Activated CD4-positive, CD25-positive, alpha-beta regulatory T cell treated with anti-CD3 and anti-CD28 coated beads, Interleukin-2, amount 50 U/mL, for 72 hours (primary cell): ENCODE measurements around the gene P4HTM.
A peak's percentile ranks its signal among the peaks of the same experiment; 100 is the strongest.

Experiments
- DNase-seq: peaks from one replicate; pipeline ENCODE4 v3.0.0; 2021

Gene P4HTM

DNA sequence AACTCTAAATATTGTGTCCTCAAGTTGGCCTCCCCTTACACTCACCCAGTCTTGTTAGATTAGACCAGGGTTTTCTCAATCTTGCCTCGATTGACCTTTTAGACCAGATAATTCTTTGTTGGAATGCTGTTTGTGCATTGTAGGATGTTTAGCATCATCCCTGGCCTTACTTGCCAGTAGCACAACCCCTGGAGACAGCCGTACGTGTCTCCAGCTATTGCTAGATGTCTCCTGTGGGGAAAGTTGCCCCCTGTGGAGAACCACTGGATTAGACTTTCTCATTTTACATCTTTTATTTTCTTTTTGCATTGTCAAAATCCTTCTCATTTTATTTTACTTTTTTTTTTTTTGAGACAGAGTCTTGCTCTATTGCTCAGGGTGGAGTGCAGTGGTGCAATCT is 19.4 kb downstream of the P4HTM start:
- no peak for DNase-seq

DNA sequence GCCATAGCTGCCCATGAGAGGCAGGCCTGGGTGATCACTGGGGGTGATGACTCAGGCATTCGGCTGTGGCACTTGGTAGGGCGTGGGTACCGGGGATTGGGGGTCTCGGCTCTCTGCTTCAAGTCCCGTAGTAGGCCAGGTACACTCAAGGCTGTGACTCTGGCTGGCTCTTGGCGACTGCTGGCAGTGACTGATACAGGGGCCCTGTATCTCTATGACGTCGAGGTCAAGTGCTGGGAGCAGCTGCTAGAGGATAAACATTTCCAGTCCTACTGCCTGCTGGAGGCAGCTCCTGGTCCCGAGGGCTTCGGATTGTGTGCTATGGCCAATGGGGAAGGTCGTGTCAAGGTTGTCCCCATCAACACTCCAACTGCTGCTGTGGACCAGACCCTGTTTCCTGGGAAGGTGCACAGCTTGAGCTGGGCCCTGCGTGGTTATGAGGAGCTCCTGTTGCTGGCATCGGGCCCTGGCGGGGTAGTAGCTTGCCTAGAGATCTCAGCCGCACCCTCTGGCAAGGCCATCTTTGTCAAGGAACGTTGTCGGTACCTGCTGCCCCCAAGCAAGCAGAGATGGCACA is 22.5 kb downstream of the P4HTM start:
- no peak for DNase-seq

DNA sequence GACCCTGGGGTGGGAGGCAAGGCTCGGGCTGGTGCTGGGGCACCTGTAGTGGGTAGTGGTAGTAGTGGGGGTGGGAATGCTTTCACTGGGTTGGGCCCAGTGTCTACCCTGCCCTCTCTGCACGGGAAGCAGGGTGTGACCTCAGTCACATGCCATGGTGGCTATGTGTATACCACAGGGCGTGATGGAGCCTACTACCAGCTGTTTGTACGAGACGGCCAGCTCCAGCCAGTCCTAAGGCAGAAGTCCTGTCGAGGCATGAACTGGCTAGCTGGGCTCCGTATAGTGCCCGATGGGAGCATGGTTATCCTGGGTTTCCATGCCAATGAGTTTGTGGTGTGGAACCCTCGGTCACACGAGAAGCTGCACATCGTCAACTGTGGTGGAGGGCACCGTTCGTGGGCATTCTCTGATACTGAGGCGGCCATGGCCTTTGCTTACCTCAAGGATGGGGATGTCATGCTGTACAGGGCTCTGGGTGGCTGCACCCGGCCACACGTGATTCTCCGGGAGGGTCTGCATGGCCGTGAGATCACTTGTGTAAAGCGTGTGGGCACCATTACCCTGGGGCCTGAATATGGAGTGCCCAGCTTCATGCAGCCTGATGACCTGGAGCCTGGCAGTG is 23.2 kb downstream of the P4HTM start:
- no peak for DNase-seq

DNA sequence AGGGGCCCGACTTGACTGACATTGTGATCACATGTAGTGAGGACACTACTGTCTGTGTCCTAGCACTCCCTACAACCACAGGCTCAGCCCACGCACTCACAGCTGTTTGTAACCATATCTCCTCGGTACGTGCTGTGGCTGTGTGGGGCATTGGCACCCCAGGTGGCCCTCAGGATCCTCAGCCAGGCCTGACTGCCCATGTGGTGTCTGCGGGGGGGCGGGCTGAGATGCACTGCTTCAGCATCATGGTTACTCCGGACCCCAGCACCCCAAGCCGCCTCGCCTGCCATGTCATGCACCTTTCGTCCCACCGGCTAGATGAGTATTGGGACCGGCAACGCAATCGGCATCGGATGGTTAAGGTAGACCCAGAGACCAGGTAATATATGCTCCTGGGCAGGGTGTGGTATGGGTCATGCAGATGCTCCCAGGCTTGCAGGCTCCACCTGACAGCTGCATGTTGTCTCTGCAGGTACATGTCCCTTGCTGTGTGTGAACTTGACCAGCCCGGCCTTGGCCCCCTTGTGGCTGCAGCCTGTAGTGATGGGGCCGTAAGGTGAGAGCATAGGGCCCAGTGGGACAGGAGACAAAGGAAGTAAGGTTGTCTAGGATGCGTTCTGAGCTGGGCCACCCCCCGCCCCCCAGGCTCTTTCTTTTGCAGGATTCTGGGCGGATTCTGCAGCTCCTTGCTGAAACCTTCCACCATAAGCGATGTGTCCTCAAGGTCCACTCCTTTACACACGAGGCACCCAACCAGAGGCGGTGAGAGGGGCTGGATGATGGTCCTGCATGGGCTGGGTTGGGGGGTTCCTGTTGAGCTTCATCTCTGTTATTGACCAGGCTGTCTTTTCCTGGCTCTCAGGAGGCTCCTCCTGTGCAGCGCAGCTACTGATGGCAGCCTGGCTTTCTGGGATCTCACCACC is 24.0 kb downstream of the P4HTM start:
- peak; percentile 47 for DNase-seq

- DNase-seq, result no peak
These were observed 25.0 kb downstream of the P4HTM start for GRCh38 chr3:49015072-49015471.

GRCh38 chr3:49015765-49016164 is 25.7 kb downstream of the P4HTM start:
- no peak for DNase-seq

GRCh38 chr3:49016414-49017228 is 26.6 kb downstream of the P4HTM start:
- DNase-seq, result no peak

GRCh38 chr3:49017229-49017970 is 27.4 kb downstream of the P4HTM start:
- no peak for DNase-seq

DNA sequence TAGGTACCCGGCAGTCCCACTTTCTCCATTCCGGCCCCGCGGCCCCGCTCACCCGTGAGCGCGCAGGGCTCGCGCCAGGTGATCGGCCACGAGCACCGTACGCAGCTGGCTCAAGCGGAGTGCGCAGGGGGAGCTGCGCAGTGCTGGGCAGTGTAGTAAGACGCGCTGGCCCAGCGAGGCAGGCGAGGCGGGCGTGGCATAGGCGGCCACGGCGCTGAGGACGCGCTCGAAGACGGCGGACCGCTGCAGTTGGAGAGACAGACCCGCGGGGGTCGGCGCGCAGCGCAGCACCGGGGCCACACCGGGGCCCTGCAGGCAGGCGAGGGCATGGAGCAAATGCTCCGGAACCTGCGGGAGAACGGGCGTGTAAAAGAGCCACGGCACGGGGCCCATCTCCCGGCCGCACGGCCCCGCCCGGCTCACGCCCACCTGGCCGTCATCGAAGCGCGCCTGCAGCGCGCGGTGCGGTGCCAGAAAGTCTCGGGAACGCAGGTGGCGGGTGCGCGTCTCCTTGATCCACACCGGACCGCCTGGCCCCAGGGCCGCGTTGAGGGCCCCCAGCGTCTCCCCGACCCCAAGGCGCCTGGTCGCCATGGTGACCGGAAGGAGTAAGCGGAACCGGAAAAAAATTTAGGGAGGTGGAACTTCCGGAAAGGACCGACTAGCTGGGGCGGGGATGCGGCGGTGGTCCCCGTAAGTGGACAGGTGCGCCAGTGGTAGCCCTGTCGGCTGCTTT is 28.1 kb downstream of the P4HTM start, which contains the start of gene DALRD3:
Gene DALRD3, minus strand, starts transcription at position 610 of the 736 bp plus-strand sequence. Its CDS starts 16 bp downstream, at position 594.
- peak; percentile 61 for DNase-seq

- DNase-seq, result no peak
These were observed 28.6 kb downstream of the P4HTM start for GRCh38 chr3:49018707-49019006.

GRCh38 chr3:49019941-49020329 is 29.9 kb downstream of the P4HTM start:
- DNase-seq, result no peak

DNA sequence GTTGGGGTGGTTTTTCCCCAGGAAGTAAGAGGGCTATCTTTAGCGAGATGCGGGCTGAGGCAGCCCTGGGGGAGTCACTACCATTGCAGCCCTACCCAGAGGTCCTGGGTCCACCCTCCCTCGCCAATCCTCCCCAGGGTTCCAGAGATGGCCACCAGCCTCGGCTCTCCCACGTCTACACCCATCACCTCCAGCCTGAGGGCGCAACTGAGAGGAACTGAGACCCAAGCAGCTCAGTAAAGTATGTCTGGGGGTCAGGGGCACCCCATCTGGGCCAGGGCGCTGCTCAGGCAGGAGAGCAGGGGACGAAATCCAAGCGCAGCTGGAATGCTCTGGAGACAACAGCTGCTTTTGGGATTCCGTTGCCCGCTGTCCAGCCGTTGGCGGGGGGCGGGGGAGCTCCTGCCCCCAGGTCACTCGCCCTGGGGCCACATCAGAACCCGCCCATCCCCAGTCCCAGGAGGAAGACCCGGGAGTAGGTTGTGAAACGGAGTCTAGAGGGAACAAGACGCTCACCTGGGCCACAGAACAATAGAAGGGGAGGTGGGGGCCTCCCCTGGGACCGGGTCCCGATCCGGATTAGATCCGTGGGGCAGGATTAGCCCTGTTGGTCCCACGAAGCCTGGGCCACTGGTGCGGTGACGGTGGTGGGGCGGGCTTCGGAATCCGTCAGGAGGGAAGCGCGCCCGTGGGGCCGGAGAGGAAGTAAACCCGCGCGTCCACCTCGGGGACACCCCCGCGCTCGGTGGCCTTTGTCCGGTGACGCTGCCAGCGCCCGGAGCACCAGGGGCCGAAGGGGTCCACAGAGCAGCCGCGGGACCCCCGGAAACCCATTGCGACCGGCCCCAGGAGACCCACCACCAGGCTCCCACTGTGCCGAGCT is 30.5 kb downstream of the P4HTM start:
- DNase-seq, result peak; percentile 62

DNA sequence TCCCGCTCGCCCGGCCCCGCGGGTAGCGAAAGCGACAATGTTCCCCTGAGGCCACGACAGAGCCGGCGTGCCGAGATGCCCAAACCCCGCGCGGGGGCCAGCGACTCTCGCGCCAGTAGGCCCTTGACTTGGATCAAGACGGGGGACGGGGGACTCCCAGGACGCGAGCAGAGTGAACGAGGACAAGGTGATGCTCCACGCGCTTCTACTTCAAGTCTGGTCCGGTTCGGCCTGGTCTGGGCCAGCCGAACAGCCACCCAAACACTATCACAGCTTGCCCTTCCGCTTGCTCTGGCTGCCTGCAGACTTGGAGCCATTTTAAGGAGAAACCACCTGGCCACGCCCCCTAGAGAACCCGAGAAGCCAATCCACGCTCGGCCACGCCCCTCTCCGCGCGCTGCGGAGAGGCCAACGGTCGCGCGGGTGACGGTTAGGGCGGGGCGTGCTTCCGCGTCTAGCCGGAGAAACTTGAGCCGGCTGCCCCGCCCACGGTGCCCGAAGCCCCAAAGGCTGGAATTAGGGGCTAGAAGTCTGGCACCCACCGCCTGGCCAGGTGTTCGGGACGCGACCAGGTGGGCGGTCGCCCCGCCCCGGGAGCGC is 31.3 kb downstream of the P4HTM start:
- peak; percentile 98 for DNase-seq

GRCh38 chr3:49021813-49022687 is 32.0 kb downstream of the P4HTM start, which contains the start of gene NDUFAF3:
Gene NDUFAF3, plus strand, starts transcription at chr3:49022121. Its CDS starts 24 bp downstream, at chr3:49022145.
- DNase-seq, result peak; percentile 95

GRCh38 chr3:49022688-49023171 is 32.7 kb downstream of the P4HTM start:
- no peak for DNase-seq

GRCh38 chr3:49023775-49024174 is 33.7 kb downstream of the P4HTM start:
- no peak for DNase-seq

- no peak for DNase-seq
These were observed 34.4 kb downstream of the P4HTM start for GRCh38 chr3:49024449-49024848.

DNA sequence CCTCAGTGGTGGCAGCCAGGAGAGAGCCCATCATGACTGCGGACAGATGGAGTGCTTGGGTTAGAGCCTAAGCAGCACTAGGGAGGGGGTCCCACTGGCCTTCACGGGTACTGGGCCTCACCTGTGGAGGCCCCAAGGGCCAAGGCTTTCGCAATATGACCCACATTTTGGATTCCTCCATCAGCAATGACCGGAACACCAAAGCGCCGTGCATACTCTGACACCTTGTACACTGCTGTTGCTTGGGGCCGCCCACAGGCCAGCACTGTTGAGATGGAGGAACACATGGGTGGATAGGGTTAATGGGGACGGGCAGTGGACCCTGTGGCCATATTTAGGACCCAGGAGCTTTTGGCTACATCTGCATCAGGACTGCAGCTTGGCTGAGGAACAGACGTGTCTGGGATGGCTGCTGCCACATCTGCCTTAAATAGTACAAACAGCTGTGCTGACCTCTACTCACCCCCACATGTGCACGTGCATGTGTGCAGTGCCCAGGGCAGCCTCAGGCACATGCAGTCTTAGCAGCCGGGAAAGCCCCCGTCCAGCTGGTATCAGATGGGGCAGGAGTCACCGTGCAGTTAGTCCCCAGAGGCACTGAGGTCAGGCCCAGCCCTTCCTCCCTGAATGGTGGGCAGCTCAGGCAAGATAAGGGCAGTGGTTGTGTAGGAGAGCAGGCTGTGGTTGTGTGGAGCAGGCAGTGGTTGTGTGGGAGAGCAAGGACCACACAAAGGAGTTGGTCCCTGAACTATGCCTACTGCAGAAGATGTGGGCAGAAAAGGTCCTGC is 35.2 kb downstream of the P4HTM start:
- no peak for DNase-seq
